Stimulated activated CD4-positive, alpha-beta T cell treated with anti-CD3 and anti-CD28 coated beads, TNF-alpha, amount 100 ng/mL, for 48 hours (primary cell): Measurements from ENCODE around the gene LSM5.

Source experiments
- DNase-seq, 3 donors: peaks; one replicate each; pipeline ENCODE4 v3.0.0-alpha.2; 2020; ENCODE audit warnings: low read depth in 3 of 3

LSM5 gene

GRCh38 chr7:32462977-32463376 is 27.2 kb downstream of the LSM5 start:
- DNase-seq = no peak

- DNase-seq = no peak
Observed at GRCh38 chr7:32462451-32462850, 27.7 kb downstream of the LSM5 start.

GRCh38 chr7:32461484-32461883 is 28.7 kb downstream of the LSM5 start:
- DNase-seq = no peak

- DNase-seq = no peak
Observed at GRCh38 chr7:32459788-32460187, 30.4 kb downstream of the LSM5 start.

- no peak for DNase-seq
Observed at GRCh38 chr7:32458025-32458424, 32.2 kb downstream of the LSM5 start.

GRCh38 chr7:32453341-32454011 is 36.7 kb downstream of the LSM5 start:
- DNase-seq = no peak

- no peak for DNase-seq
Observed at GRCh38 chr7:32447218-32447617, 43.0 kb downstream of the LSM5 start.

- DNase-seq = no peak
Observed at GRCh38 chr7:32436146-32436928, 53.8 kb downstream of the LSM5 start.
